WTC11 (cell line): ENCODE results near the gene CXCL9. TPM values are rescaled to one million over a fixed set of nuclear protein-coding genes. Genes with fewer than 3 reads are reported as not detected.

Experiments
- ATAC-seq: fragments of 200-7000 bp; cut with Tn5 transposase; 2 replicates; pipeline ENCODE4 v1.10.0; 2021; ENCODE audit warnings: mild to moderate bottlenecking, moderate library complexity
- CTCF ChIA-PET: fragments of 300-600 bp; sonication (Branson Sonifier 250); formaldehyde crosslinking; loops from one replicate; lab custom pipeline; 2021; ENCODE audit warnings: antibody characterized with exemption; lab: Charles Lee
- POLR2A ChIA-PET: fragments of 350-600 bp; sonication (Branson Sonifier 250); formaldehyde crosslinking; loops from one replicate; lab custom pipeline; 2021; ENCODE audit warnings: antibody characterized with exemption; lab: Charles Lee
- DNase-seq: peaks from one replicate; pipeline ENCODE4 v3.0.0; 2021; ENCODE audit warnings: low spot score
- H3K27ac Mint-ChIP-seq: 2 replicates; pipeline ENCODE4 v1.8.0; 2021; ENCODE audit warnings: mixed read lengths
- H3K27me3 Mint-ChIP-seq: 2 replicates; pipeline ENCODE4 v1.8.0; 2021; ENCODE audit warnings: low read depth, mild to moderate bottlenecking, moderate library complexity, mixed read lengths
- H3K36me3 Mint-ChIP-seq: 2 replicates; pipeline ENCODE4 v1.8.0; 2021; ENCODE audit warnings: mixed read lengths
- H3K4me1 Mint-ChIP-seq: 2 replicates; pipeline ENCODE4 v1.8.0; 2022; ENCODE audit warnings: mixed read lengths
- H3K4me3 Mint-ChIP-seq: 2 replicates; pipeline ENCODE4 v1.8.0; 2021; ENCODE audit warnings: mild to moderate bottlenecking, moderate library complexity, mixed read lengths
- H3K9me3 Mint-ChIP-seq: 2 replicates; pipeline ENCODE4 v1.8.0; 2021; ENCODE audit warnings: mixed read lengths
- ARID4B ChIP-seq: sonication (generic); formaldehyde crosslinking; IDR thresholded peaks from 2 replicates; pipeline ENCODE4 v1.8.0; 2023; ENCODE audit warnings: missing genetic modification reagents, mild to moderate bottlenecking, borderline replicate concordance
- ATF1 ChIP-seq: sonication (generic); formaldehyde crosslinking; IDR thresholded peaks from 2 replicates; pipeline ENCODE4 v1.8.1; 2023; ENCODE audit warnings: mild to moderate bottlenecking, moderate library complexity, missing genetic modification reagents
- CBFB ChIP-seq: sonication (generic); formaldehyde crosslinking; IDR thresholded peaks from 2 replicates; pipeline ENCODE4 v1.8.1; 2022; ENCODE audit warnings: mild to moderate bottlenecking, low read depth, missing genetic modification reagents
- CTCF ChIP-seq: fragments of 200-600 bp; IDR thresholded peaks from 2 replicates; pipeline ENCODE4 v1.8.0; 2022; ENCODE audit warnings: antibody characterized with exemption
- ESRRA ChIP-seq: sonication (generic); formaldehyde crosslinking; IDR thresholded peaks from 2 replicates; pipeline ENCODE4 v1.8.1; 2022; ENCODE audit warnings: mild to moderate bottlenecking, missing genetic modification reagents, borderline replicate concordance
- GRHL2 ChIP-seq: fragments of 250-450 bp; sonication (Bioruptor Pico); IDR thresholded peaks from 2 replicates; pipeline ENCODE4 v1.8.0; 2022; ENCODE audit warnings: mild to moderate bottlenecking, moderate library complexity; ENCODE audit not compliant: insufficient replicate concordance, severe bottlenecking
- IRF2 ChIP-seq: sonication (generic); formaldehyde crosslinking; IDR thresholded peaks from 2 replicates; pipeline ENCODE4 v1.8.0; 2022; ENCODE audit warnings: low read depth, missing genetic modification reagents, borderline replicate concordance
- NFE2L1 ChIP-seq: sonication (generic); formaldehyde crosslinking; IDR thresholded peaks from 2 replicates; pipeline ENCODE4 v1.8.1; 2023; ENCODE audit warnings: missing genetic modification reagents
- PRDM15 ChIP-seq: sonication (generic); formaldehyde crosslinking; IDR thresholded peaks from 2 replicates; pipeline ENCODE4 v1.8.0; 2022; ENCODE audit warnings: missing genetic modification reagents
- PRRX2 ChIP-seq: fragments of 250-450 bp; sonication (Bioruptor Pico); IDR thresholded peaks from 2 replicates; pipeline ENCODE4 v1.8.0; 2021; ENCODE audit warnings: mild to moderate bottlenecking
- RELA ChIP-seq: sonication (generic); formaldehyde crosslinking; IDR thresholded peaks from 2 replicates; pipeline ENCODE4 v1.8.1; 2022; ENCODE audit warnings: missing genetic modification reagents, mild to moderate bottlenecking, borderline replicate concordance
- SMAD4 ChIP-seq: sonication (generic); formaldehyde crosslinking; IDR thresholded peaks from 2 replicates; pipeline ENCODE4 v1.8.0; 2022; ENCODE audit warnings: mild to moderate bottlenecking, missing genetic modification reagents
- TP53 ChIP-seq: sonication (generic); formaldehyde crosslinking; IDR thresholded peaks from 2 replicates; pipeline ENCODE4 v1.8.1; 2023; ENCODE audit warnings: mild to moderate bottlenecking, missing genetic modification reagents
- ZBTB43 ChIP-seq: sonication (generic); formaldehyde crosslinking; IDR thresholded peaks from 2 replicates; pipeline ENCODE4 v1.8.1; 2023; ENCODE audit warnings: mild to moderate bottlenecking, missing genetic modification reagents
- ZNF219 ChIP-seq: sonication (generic); formaldehyde crosslinking; IDR thresholded peaks from 2 replicates; pipeline ENCODE4 v1.8.0; 2023; ENCODE audit warnings: missing genetic modification reagents, mild to moderate bottlenecking, borderline replicate concordance
- ZNF317 ChIP-seq: sonication (generic); formaldehyde crosslinking; IDR thresholded peaks from 2 replicates; pipeline ENCODE4 v1.8.1; 2023; ENCODE audit warnings: low read depth, mild to moderate bottlenecking, moderate library complexity, missing genetic modification reagents, borderline replicate concordance
- total RNA-seq: library from RNA; stranded (reverse); gene quantifications from 3 replicates; pipeline ENCODE4 v1.2.3, GENCODE V29; 2021

CXCL9 gene
- total RNA-seq, 1 experiment from 2014 or later, result 0.07 TPM

- no peak for TF ChIP-seq IRF2 (CRISPR knock-in tag)
- TF ChIP-seq SMAD4 (CRISPR knock-in tag), result no peak
- TF ChIP-seq PRRX2, result no peak
- TF ChIP-seq ATF1 (CRISPR knock-in tag), result no peak
- TF ChIP-seq ZNF317, result no peak
- no peak for TF ChIP-seq CTCF
- TF ChIP-seq NFE2L1 (CRISPR knock-in tag), result no peak
- TF ChIP-seq ZNF219 (CRISPR knock-in tag), result no peak
- TF ChIP-seq, all 79 proteins: peak for 0
Measured at GRCh38 chr4:76013540-76013939, 6.2 kb upstream of the CXCL9 start (continued).

GRCh38 chr4:76012388-76012801, 5.1 kb upstream of the CXCL9 start:
- ChIA-PET CTCF (interaction anchor here (0.5 to 1.3 kb wide), 4 partner anchors 10 to 96 kb away, joined by 3 to 5 read pairs (median 4); no protein-coding TSS in a partner anchor), POLR2A (no interaction called here)
- H3K4me1 Mint-ChIP-seq, result peaks cover 22% of the 10 kb centered on the region
- H3K9me3 Mint-ChIP-seq, result no peaks in the 10 kb centered on the region
- TF ChIP-seq ARID4B (CRISPR knock-in tag) (no peak), ZNF219 (CRISPR knock-in tag) (no peak), ZBTB43 (CRISPR knock-in tag) (no peak), ESRRA (CRISPR knock-in tag) (no peak), CBFB (CRISPR knock-in tag) (no peak), PRDM15 (no peak), RELA (no peak), GRHL2 (CRISPR knock-in tag) (no peak), TP53 (CRISPR knock-in tag) (no peak)
- DNase-seq, result no peak
- no peaks in the 10 kb centered on the region for H3K36me3 Mint-ChIP-seq
- H3K4me3 Mint-ChIP-seq, result no peak overlapping the region
- no peak for ATAC-seq
- H3K27ac Mint-ChIP-seq, result peak overlapping the region; percentile 61; the same call in 1 of the 2 replicates
- peaks cover 12% of the 10 kb centered on the region for H3K27me3 Mint-ChIP-seq
